HCT116 (cell line): Measurements from ENCODE around the gene POLDIP2. TPM values are rescaled to one million over a fixed set of nuclear protein-coding genes. Genes with fewer than 3 reads are reported as not detected.

ENCODE experiments used
- ATAC-seq: fragments of 200-7000 bp; cut with Tn5 transposase; 2 replicates; pipeline ENCODE4 v1.9.1; 2020; ENCODE audit warnings: mild to moderate bottlenecking, moderate library complexity
- BruUV-seq: library from RNA; stranded (reverse); fragments of 400-500 nt; replicated peaks from 2 replicates; lab custom pipeline; 2021; lab: Mats Ljungman, UMichigan
- CTCF ChIA-PET: fragments of 300-600 bp; sonication (Branson Sonifier 250); formaldehyde crosslinking; loops from one replicate; lab custom pipeline; 2021; ENCODE audit warnings: antibody characterized with exemption; lab: Charles Lee
- POLR2A ChIA-PET: fragments of 300-600, 350-600 bp; sonication (Branson Sonifier 250); formaldehyde crosslinking; loops from one replicate; lab custom pipeline; 2021; ENCODE audit warnings: antibody characterized with exemption; lab: Charles Lee
- RAD21 ChIA-PET, 2 experiments: fragments of 300-600 bp; sonication (Branson Sonifier 250); formaldehyde crosslinking; loops; one replicate each; lab custom pipeline; 2023; ENCODE audit warnings: low total read pairs in 2 of 2; ENCODE audit not compliant: uncharacterized antibody in 2 of 2, unreplicated experiment in 2 of 2, low non-redundant PET in 1 of 2; lab: Charles Lee
- DNase-seq: peaks from one replicate; pipeline ENCODE4 v3.0.0-alpha.2; 2010; ENCODE audit warnings: low read depth, low spot score
- H2AFZ ChIP-seq: fragments of 200-600 bp; shearing (Covaris generic), sonication (generic); 2 replicates; pipeline ENCODE4 v1.6.1; 2017; ENCODE audit warnings: low read depth, mixed run types, mixed read lengths, antibody characterized with exemption, low read length; ENCODE audit not compliant: poor library complexity, severe bottlenecking
- H3K27ac ChIP-seq: 2 replicates; pipeline ENCODE4 v1.5.1; 2012; ENCODE audit warnings: low read depth, low read length
- H3K27me3 ChIP-seq: fragments of 200-600 bp; sonication (generic); 2 replicates; pipeline ENCODE4 v1.6.1; 2016; ENCODE audit warnings: mixed run types, low read length, mixed read lengths; ENCODE audit not compliant: insufficient read depth
- H3K36me3 ChIP-seq, 2 experiments: fragments of 200-500 bp in 1 of 2; fragments of 200-600 bp in 1 of 2; sonication (Bioruptor generic) in 1 of 2; sonication (generic) in 1 of 2; 2 replicates each; pipeline versions ENCODE4 v1.5.1 to v1.6.1; 2014 to 2016; ENCODE audit warnings: low read length in 2 of 2, inconsistent platforms in 1 of 2, mixed read lengths in 1 of 2, mixed run types in 1 of 2; ENCODE audit not compliant: insufficient read depth in 2 of 2, control insufficient read depth in 1 of 2
- H3K4me1 ChIP-seq, 2 experiments: fragments of 200-600 bp in 1 of 2; sonication (generic) in 1 of 2; 2 replicates each; pipeline versions ENCODE4 v1.5.1 to v1.6.1; 2012 to 2017; ENCODE audit warnings: low read length in 2 of 2, inconsistent platforms in 1 of 2, mild to moderate bottlenecking in 1 of 2, mixed read lengths in 1 of 2, mixed run types in 1 of 2, moderate library complexity in 1 of 2; ENCODE audit not compliant: insufficient read depth in 2 of 2, control insufficient read depth in 1 of 2
- H3K4me2 ChIP-seq: fragments of 200-600 bp; sonication (generic); 2 replicates; pipeline ENCODE4 v1.6.1; 2017; ENCODE audit warnings: mixed run types, low read length, mixed read lengths
- H3K4me3 ChIP-seq, 2 experiments: fragments of 200-600 bp in 1 of 2; sonication (generic) in 1 of 2; replicated peaks in 1 of 2; 2 replicates each; pipeline ENCODE4 v1.5.1; 2011 to 2016; ENCODE audit warnings: low read length in 2 of 2, control low read depth in 1 of 2, low read depth in 1 of 2, mild to moderate bottlenecking in 1 of 2, mixed read lengths in 1 of 2, mixed run types in 1 of 2
- H3K79me2 ChIP-seq: fragments of 200-600 bp; sonication (generic); 2 replicates; pipeline ENCODE4 v1.6.1; 2017; ENCODE audit warnings: mild to moderate bottlenecking, mixed run types, low read length, moderate library complexity, mixed read lengths; ENCODE audit not compliant: insufficient read depth
- H3K9ac ChIP-seq: fragments of 200-600 bp; sonication (generic); 2 replicates; pipeline ENCODE4 v1.6.1; 2016; ENCODE audit warnings: low read length, mixed read lengths
- H3K9me2 ChIP-seq: fragments of 200-600 bp; sonication (generic), shearing (Covaris generic); 2 replicates; pipeline ENCODE4 v1.6.1; 2017; ENCODE audit warnings: mixed run types, mild to moderate bottlenecking, moderate library complexity; ENCODE audit not compliant: insufficient read depth
- H3K9me3 ChIP-seq, 2 experiments: fragments of 200-500 bp in 1 of 2; fragments of 200-600 bp in 1 of 2; sonication (Bioruptor generic) in 1 of 2; sonication (generic) in 1 of 2; 2 replicates each; pipeline ENCODE4 v1.6.1; 2014 to 2017; ENCODE audit warnings: low read length in 2 of 2, mixed read lengths in 2 of 2, inconsistent platforms in 1 of 2, low read depth in 1 of 2, mild to moderate bottlenecking in 1 of 2, mixed run types in 1 of 2, moderate library complexity in 1 of 2; ENCODE audit not compliant: control insufficient read depth in 1 of 2, insufficient read depth in 1 of 2
- H4K20me1 ChIP-seq: fragments of 200-600 bp; sonication (generic), shearing (Covaris generic); 2 replicates; pipeline ENCODE4 v1.6.1; 2017; ENCODE audit warnings: mixed run types, mild to moderate bottlenecking, moderate library complexity; ENCODE audit not compliant: insufficient read depth
- CBX3 ChIP-seq: IDR thresholded peaks from 2 replicates; pipeline ENCODE4 v1.6.1; 2012; ENCODE audit warnings: low read depth
- CEBPB ChIP-seq: IDR thresholded peaks from 2 replicates; pipeline ENCODE4 v1.6.1; 2012; ENCODE audit warnings: low read depth
- EGR1 ChIP-seq: IDR thresholded peaks from 2 replicates; pipeline ENCODE4 v1.6.1; 2012; ENCODE audit warnings: low read depth
- ELF1 ChIP-seq: IDR thresholded peaks from 2 replicates; pipeline ENCODE4 v1.6.1; 2012; ENCODE audit warnings: low read depth, borderline replicate concordance
- EZH2 ChIP-seq: fragments of 200-600 bp; sonication (generic); IDR thresholded peaks from 2 replicates; pipeline ENCODE4 v1.6.1; 2017; ENCODE audit warnings: antibody characterized with exemption, mixed run types
- EZH2phosphoT487 ChIP-seq: fragments of 200-600 bp; IDR thresholded peaks from 2 replicates; pipeline ENCODE4 v1.6.1; 2018; ENCODE audit warnings: antibody characterized with exemption, borderline replicate concordance
- POLR2A ChIP-seq: IDR thresholded peaks from 2 replicates; pipeline ENCODE4 v1.7.0; 2011; ENCODE audit warnings: borderline replicate concordance; ENCODE audit not compliant: insufficient read depth, insufficient read length; ENCODE audit errors: extremely low read depth
- RAD21 ChIP-seq: IDR thresholded peaks from 2 replicates; pipeline ENCODE4 v1.6.1; 2012; ENCODE audit warnings: low read depth, mild to moderate bottlenecking
- SRF ChIP-seq: IDR thresholded peaks from 2 replicates; pipeline ENCODE4 v1.6.1; 2012; ENCODE audit warnings: low read depth
- ZNF274 ChIP-seq: fragments of 200-500 bp; sonication (Bioruptor generic); IDR thresholded peaks from 2 replicates; pipeline ENCODE4 v1.6.1; 2014; ENCODE audit warnings: mild to moderate bottlenecking, low read depth, low read length, inconsistent platforms
- intact Hi-C: fragments of 100-400 bp; cut with micrococcal nuclease; formaldehyde crosslinking; loops from 2 replicates; pipeline ENCODE4 v1.10.0; 2022
- total RNA-seq: library from RNA; stranded (reverse); gene quantifications from one replicate; pipeline ENCODE4 v1.2.1, GENCODE V29; 2021; ENCODE audit not compliant: unreplicated experiment
- TF ChIP-seq, protein P1 (sequence below): IDR thresholded peaks from 2 replicates; pipeline ENCODE4 v1.6.1; 2012; ENCODE audit warnings: low read depth
- TF ChIP-seq, protein P2 (sequence below), 3 experiments: fragments of 200-600 bp in 1 of 3; sonication (generic) in 1 of 3; IDR thresholded peaks in 2 of 3; conservative IDR thresholded peaks in 1 of 3; 2 replicates each; pipeline ENCODE4 v1.5.1; 2012 to 2017; ENCODE audit warnings: low read depth in 2 of 3, low read length in 2 of 3, antibody characterized with exemption in 1 of 3, borderline replicate concordance in 1 of 3, control low read depth in 1 of 3, mild to moderate bottlenecking in 1 of 3, mixed read lengths in 1 of 3, mixed run types in 1 of 3, moderate library complexity in 1 of 3; ENCODE audit not compliant: insufficient read depth in 1 of 3

The POLDIP2 gene
- total RNA-seq, 1 experiment from 2014 or later: 78.0 TPM

- no peak overlapping the region for H3K4me2 ChIP-seq
- no peaks in the 10 kb centered on the region for H3K4me1 ChIP-seq
- H3K4me3 ChIP-seq: no peak overlapping the region
- TF ChIP-seq, protein P1, sequence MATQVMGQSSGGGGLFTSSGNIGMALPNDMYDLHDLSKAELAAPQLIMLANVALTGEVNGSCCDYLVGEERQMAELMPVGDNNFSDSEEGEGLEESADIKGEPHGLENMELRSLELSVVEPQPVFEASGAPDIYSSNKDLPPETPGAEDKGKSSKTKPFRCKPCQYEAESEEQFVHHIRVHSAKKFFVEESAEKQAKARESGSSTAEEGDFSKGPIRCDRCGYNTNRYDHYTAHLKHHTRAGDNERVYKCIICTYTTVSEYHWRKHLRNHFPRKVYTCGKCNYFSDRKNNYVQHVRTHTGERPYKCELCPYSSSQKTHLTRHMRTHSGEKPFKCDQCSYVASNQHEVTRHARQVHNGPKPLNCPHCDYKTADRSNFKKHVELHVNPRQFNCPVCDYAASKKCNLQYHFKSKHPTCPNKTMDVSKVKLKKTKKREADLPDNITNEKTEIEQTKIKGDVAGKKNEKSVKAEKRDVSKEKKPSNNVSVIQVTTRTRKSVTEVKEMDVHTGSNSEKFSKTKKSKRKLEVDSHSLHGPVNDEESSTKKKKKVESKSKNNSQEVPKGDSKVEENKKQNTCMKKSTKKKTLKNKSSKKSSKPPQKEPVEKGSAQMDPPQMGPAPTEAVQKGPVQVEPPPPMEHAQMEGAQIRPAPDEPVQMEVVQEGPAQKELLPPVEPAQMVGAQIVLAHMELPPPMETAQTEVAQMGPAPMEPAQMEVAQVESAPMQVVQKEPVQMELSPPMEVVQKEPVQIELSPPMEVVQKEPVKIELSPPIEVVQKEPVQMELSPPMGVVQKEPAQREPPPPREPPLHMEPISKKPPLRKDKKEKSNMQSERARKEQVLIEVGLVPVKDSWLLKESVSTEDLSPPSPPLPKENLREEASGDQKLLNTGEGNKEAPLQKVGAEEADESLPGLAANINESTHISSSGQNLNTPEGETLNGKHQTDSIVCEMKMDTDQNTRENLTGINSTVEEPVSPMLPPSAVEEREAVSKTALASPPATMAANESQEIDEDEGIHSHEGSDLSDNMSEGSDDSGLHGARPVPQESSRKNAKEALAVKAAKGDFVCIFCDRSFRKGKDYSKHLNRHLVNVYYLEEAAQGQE: no peak
- TF ChIP-seq ZNF274 (no peak), EZH2 (no peak), ELF1 (no peak), CEBPB (no peak), SRF (no peak), EZH2phosphoT487 (no peak), POLR2A (no peak), RAD21 (peak; percentile 35; the same call in 1 of the 2 replicates), EGR1 (no peak), CBX3 (no peak)
- TF ChIP-seq, protein P2, sequence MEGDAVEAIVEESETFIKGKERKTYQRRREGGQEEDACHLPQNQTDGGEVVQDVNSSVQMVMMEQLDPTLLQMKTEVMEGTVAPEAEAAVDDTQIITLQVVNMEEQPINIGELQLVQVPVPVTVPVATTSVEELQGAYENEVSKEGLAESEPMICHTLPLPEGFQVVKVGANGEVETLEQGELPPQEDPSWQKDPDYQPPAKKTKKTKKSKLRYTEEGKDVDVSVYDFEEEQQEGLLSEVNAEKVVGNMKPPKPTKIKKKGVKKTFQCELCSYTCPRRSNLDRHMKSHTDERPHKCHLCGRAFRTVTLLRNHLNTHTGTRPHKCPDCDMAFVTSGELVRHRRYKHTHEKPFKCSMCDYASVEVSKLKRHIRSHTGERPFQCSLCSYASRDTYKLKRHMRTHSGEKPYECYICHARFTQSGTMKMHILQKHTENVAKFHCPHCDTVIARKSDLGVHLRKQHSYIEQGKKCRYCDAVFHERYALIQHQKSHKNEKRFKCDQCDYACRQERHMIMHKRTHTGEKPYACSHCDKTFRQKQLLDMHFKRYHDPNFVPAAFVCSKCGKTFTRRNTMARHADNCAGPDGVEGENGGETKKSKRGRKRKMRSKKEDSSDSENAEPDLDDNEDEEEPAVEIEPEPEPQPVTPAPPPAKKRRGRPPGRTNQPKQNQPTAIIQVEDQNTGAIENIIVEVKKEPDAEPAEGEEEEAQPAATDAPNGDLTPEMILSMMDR (IDR thresholded peaks at IDR 0.05 in 2 of 3, conservative IDR thresholded peaks at IDR 0.05 in 1 of 3; ENCODE audit: borderline replicate concordance in 1 of 3, insufficient read depth in 1 of 3, low read depth in 2 of 3, low read length in 2 of 3): 0 out of 6 replicates have a peak, but pooled peaks of 2 of the 3 experiments have one; percentile 13 to 22
- TF ChIP-seq, all 23 proteins: peak for 2
- ATAC-seq: peak; percentile 60; the same call in 1 of the 2 replicates
- no peak overlapping the region for H3K9ac ChIP-seq
- H3K9me3 ChIP-seq: no peaks in the 10 kb centered on the region
- no peaks in the 10 kb centered on the region for H3K27me3 ChIP-seq
- H3K36me3 ChIP-seq: peaks cover 14 to 26% of the 10 kb centered on the region in 2 experiments; a peak in 3 of 4 replicates
- H2AFZ ChIP-seq: no peak overlapping the region
- H3K9me2 ChIP-seq: no peaks in the 10 kb centered on the region
- BruUV-seq: no TSS peak
- DNase-seq: no peak
- peaks cover 38% of the 10 kb centered on the region for H3K79me2 ChIP-seq
- CTCF ChIA-PET: no interaction called here
- intact Hi-C loops: no loop called here
- no peak overlapping the region for H3K27ac ChIP-seq
- RAD21 ChIA-PET: no interaction called here
- POLR2A ChIA-PET: no interaction called here
- no peaks in the 10 kb centered on the region for H4K20me1 ChIP-seq
These were observed 29.6 kb downstream of the POLDIP2 start for GRCh38 chr17:28327709-28328108.
